Fibroblast of pulmonary artery (primary cell): ENCODE results near the gene FAM184B.
"Not testable (repeated sequence)": the region's sequence is repeated elsewhere in the genome, so short reads cannot be mapped to it uniquely, and the experiment has no call there.

Experiments
- DNase-seq: peaks from one replicate; pipeline ENCODE4 v3.0.0-alpha.2; 2010; ENCODE audit warnings: low read depth
- H3K4me3 ChIP-seq: replicated peaks from 2 replicates; pipeline ENCODE4 v1.5.1; 2011; ENCODE audit warnings: low read depth, mild to moderate bottlenecking, control low read depth, low read length, moderate library complexity
- CTCF ChIP-seq: IDR thresholded peaks from 2 replicates; pipeline ENCODE4 v1.5.1; 2011; ENCODE audit warnings: mild to moderate bottlenecking, control low read depth, low read length, inconsistent platforms; ENCODE audit errors: missing control alignments

FAM184B gene

GRCh38 chr4:17690898-17691297 is 90.5 kb downstream of the FAM184B start:
- no peak overlapping the region for H3K4me3 ChIP-seq
- TF ChIP-seq CTCF = no peak
- no peak for DNase-seq

- no peak for DNase-seq
- no peak overlapping the region for H3K4me3 ChIP-seq
- no peak for TF ChIP-seq CTCF
Measured at GRCh38 chr4:17690135-17690534, 91.3 kb downstream of the FAM184B start.

GRCh38 chr4:17688011-17688441 is 93.4 kb downstream of the FAM184B start:
- no peak for DNase-seq
- no peak for TF ChIP-seq CTCF
- no peak overlapping the region for H3K4me3 ChIP-seq

GRCh38 chr4:17687237-17687857 is 94.1 kb downstream of the FAM184B start:
- DNase-seq = no peak
- no peak overlapping the region for H3K4me3 ChIP-seq
- no peak for TF ChIP-seq CTCF

GRCh38 chr4:17684648-17685047 is 96.8 kb downstream of the FAM184B start:
- not testable (repeated sequence) for H3K4me3 ChIP-seq, DNase-seq

GRCh38 chr4:17682222-17682566 is 99.2 kb downstream of the FAM184B start:
- DNase-seq = no peak
- no peak overlapping the region for H3K4me3 ChIP-seq
- no peak for TF ChIP-seq CTCF

- no peak overlapping the region for H3K4me3 ChIP-seq
- TF ChIP-seq CTCF = no peak
- no peak for DNase-seq
Measured at GRCh38 chr4:17681281-17682221, 99.9 kb downstream of the FAM184B start.
